CD4-positive, alpha-beta T cell treated with Interleukin-17A for 1 hour (primary cell): ENCODE measurements around the gene CRKL.
"Not testable (repeated sequence)": the region's sequence is repeated elsewhere in the genome, so short reads cannot be mapped to it uniquely, and the experiment has no call there.

Experiments used
- DNase-seq: peaks from one replicate; pipeline ENCODE4 v3.0.0-alpha.2; 2020

The CRKL gene

DNA sequence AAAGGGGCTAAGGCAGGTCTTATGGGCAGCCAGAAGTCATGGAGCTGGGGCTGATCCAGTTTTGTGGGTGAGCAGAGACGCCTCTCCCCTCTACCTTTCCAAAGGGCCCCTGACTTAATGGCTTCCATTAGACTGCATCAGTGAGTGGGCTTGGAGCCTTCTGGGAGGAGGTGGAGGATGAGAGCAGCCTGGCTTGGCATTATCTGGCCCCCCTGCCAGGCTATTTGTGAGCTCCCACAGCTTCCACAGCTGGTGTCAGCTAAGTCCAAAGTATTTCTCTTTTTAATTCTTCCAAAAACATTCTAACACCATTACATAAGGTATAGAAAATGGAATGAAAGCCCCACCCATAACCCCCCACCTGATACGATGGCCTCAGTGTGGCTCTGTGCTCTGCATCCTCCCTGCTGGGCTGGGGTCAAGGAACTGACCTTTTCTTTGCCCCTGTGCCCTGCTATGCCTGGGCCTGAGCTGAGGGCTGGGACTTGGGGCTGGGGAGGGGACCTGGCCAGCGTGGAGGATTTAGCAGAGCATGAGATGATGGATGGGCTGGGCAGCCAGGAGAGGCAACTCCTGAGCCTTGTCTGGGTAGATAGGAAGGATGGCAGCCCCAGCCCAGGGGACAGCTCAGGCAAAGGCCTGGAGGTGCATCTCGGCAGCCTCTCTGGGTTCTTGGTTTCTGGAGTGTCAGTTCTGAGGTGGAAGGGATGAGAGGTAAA is 53.9 kb downstream of the CRKL start:
- DNase-seq, result no peak

DNA sequence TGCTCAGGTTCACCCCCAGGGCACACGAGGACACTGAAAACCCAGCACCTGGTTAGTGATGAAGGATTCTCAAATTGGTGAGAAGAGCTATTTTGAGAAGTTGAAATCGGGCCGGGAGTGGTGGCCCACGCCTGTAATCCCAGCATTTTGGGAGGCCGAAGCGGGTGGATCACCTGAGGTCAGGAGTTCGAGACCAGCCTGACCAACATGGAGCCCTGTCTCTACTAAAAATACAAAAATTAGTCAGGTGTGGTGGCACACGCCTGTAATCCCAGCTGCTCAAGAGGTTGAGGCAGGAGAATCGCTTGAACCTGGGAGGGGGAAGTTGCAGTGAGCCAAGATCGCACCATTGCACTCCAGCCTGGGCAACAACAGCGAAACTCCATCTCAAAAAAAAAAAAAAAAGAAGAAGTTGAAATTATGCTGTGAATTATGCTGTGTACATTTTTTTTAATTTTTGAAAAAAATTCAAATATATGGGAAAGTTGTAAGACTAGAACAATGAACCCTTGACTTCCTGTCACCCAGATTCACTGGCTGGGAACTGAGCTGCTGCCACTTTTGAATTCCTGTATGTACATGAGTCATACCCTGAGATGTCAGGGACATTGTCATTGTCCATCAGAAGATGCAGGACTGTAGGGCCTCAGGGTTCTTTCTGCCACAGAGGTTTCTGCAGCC is 54.9 kb downstream of the CRKL start:
- DNase-seq, result not testable (repeated sequence)

DNA sequence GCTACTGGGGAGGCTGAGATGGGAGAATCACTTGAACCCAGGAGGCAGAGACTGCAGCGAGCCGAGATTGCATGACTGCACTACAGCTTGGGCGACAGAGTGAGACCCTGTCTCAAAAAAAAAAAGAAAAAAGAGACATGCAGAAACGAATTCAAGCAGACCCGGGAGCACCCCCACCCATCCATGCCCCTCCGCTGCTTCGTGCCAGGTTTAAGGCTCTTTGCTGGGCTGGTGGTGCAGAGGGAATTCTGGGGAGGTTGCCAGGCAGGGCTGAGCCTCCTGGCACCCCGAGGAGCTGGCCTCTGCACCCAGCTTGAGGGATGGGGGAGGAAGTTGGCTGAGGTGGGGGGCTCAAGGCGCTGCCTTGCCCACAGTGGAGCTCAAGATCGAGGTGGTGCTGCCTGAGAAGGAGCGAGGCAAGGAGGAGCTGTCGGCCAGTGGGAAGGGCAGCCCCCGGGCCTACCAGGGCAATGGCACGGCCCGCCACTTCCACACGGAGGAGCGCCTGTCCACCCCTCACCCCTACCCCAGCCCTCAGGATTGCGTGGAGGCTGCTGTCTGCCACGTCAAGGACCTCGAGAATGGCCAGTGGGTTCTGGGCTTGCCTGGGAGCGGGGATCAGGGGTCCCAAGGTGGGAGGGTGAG is 55.8 kb downstream of the CRKL start:
- no peak for DNase-seq

DNA sequence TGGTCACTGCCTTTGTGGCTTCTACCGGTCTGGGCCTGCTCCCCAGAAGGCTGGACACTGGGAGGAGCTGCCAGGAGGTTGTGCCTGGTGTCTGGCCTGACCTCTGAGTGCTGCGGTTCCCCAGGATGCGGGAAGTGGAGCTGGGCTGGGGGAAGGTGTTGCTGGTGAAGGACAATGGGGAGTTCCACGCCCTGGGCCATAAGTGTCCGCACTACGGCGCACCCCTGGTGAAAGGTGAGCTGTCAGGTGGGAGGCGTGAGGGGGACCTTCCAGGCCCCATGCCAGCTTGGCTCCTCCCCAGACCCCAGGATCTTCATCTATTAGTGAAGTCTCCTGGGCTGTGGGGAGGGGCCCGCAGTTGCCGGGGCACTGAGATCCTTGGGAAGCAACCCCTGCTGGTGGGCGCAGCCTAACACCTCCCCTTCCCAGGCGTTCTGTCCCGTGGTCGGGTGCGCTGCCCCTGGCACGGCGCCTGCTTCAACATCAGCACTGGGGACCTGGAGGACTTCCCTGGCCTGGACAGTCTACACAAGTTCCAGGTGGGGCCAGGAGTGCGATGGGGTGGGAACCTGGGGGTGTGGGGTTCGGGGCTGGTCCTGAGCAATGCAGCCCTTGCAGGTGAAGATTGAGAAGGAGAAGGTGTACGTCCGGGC is 56.6 kb downstream of the CRKL start:
- no peak for DNase-seq

DNA sequence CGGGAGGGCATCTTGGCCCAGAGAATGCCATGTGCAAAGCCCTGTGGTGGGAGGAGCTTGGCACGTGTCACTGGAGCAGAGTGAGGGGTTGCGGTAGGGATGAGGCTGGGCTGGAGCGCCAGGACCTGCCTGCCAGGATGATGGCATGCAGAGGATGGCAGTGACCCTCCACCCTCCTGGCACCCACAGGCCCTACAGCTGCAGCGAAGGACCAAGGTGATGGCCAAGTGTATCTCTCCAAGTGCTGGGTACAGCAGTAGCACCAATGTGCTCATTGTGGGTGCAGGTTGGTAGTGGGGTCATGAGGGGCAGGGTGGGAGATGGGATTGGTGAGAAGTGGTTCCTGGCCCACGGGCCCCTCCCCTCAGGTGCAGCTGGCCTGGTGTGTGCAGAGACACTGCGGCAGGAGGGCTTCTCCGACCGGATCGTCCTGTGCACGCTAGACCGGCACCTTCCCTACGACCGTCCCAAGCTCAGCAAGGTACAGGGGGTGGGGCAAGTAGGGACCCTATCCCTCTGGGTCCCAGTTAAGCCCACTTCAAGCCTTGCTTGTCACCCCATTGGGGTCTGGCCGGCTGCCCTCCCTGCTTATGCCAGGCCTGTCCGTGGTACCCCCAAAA is 57.2 kb downstream of the CRKL start:
- DNase-seq, result no peak

DNA sequence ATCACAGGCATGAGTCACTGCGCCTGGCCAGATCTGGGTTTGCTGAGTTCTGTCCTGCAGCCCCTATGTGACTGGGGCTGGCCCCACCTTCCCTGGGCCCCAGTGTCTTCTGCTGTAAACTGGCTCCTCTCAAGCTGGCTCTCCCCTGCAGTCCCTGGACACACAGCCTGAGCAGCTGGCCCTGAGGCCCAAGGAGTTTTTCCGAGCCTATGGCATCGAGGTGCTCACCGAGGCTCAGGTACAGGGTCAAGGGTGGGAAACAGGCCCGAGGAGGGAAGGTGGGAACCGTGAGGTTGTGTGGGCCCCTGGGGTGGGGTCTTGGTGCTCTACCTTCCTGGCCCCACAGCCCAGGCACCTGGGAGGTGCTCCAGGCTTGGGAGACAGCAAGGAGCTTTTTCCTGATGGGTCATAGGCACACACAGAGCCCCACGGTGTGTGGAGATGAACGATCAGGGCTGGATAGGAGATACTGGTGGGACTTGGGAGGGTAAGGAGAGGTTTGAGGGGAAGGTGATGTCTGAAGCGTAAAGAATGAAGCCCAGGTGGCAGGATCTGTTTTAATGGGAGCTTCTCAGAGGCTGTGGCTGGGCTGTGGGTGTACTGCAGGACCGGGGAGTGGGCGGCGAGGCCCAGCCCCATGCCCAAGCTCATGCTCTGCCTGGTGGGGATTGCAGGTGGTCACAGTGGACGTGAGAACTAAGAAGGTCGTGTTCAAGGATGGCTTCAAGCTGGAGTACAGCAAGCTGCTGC is 58.5 kb downstream of the CRKL start:
- DNase-seq, result no peak

DNA sequence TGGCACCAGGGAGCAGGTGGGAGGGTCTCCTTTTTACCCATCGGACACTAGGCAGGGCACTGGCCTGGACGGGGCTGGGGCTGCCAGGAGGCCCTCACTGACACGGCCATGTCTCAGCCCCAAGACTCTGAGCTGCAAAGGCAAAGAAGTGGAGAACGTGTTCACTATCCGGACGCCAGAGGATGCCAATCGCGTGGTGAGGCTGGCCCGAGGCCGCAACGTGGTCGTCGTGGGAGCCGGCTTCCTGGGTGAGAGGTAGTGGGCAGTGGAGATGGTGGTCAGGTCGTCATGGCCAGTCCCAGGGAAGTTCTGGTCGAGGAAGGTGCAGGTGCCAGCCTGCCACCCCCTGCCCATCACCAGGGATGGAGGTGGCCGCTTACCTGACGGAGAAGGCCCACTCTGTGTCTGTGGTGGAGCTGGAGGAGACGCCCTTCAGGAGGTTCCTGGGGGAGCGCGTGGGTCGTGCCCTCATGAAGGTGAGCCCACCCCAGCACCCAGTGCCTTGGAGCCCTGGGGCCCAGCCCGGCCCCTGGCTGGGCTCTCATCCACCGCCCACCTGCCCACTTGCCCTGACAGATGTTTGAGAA is 59.2 kb downstream of the CRKL start:
- DNase-seq, result no peak

DNA sequence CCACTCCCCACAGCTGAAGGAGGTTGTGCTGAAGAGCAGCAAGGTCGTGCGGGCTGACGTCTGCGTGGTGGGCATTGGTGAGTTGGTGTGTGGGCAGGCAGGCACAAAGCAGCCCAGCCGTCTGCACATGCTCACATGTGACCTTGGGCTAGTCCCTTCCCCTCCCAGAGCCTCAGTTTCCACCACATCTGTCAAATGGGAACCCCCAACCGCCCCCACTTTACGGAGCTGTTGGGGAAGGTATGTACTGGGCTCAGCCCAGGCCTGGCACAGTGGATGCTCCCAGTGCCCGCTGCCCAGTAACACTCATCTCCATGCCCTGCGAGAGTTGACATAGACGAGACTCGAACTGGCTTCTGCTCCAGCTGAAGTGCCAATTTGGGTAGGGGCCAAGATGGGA is 59.8 kb downstream of the CRKL start:
- no peak for DNase-seq

DNA sequence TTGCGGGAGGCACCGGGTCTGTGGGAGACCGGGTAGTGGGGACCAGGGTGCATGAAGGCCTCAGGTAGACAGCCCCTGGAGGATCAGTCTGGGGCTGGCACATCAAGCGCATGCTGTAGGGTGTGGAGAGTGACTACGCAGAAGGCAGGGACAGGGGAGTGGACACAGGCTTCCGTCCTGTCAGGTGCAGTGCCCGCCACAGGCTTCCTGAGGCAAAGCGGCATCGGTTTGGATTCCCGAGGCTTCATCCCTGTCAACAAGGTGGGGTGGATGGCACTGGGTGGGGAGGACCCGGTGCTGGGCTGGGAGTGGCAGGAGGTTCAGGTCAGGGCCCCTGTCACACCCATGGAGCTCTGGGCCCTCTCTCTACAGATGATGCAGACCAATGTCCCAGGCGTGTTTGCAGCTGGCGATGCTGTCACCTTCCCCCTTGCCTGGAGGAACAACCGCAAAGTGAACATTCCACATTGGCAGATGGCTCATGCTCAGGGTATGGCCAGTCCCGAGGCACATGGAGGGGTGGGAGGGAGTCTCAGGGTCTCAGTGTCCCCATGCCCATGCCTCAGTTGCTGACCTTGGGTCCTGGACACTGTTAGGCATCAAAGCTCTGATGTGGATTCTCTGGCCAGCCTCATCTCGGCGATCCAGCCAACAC is 60.4 kb downstream of the CRKL start:
- DNase-seq, result no peak

DNA sequence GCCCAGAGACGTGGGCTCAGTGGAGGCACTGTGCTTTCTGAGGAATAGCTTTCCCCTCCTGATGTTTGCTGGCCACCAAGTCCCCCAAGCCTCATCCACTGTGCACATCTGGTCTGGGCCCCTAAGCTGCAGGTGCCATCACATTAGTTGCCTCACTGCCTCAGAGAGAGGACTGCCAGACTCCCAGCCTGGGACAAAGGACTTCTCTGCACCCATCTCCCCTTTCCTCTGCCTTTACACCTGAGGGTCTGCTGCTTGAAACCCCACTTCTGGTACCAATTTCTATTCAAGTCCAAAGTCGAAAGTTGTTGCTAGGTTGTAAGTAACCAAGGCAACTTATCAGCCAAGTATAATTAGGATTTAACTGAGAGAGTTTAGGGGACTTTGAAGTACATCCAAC is 61.2 kb downstream of the CRKL start:
- no peak for DNase-seq

DNA sequence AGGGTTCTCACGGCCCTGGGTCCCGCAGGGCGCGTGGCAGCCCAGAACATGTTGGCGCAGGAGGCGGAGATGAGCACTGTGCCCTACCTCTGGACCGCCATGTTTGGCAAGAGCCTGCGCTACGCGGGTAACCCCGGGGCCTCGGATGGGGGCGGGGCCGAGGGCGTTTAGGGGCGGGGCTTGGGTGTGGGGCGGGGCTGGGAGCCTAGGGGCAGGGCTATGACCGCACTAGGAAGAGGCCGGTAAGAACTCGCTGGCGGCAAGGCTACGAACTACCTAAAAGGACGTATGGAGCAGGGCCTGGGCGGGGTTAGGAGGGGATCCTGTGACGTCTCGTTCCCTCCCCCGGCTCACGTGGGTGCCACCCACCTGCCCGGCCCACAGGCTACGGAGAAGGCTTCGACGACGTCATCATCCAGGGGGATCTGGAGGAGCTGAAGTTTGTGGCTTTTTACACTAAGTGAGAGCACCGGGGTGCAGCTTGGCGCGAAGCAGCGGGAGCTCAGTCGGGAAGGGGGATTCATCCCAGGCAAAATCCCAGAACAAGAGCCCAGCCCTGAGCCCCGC is 62.1 kb downstream of the CRKL start:
- peak; percentile 74 for DNase-seq

DNA sequence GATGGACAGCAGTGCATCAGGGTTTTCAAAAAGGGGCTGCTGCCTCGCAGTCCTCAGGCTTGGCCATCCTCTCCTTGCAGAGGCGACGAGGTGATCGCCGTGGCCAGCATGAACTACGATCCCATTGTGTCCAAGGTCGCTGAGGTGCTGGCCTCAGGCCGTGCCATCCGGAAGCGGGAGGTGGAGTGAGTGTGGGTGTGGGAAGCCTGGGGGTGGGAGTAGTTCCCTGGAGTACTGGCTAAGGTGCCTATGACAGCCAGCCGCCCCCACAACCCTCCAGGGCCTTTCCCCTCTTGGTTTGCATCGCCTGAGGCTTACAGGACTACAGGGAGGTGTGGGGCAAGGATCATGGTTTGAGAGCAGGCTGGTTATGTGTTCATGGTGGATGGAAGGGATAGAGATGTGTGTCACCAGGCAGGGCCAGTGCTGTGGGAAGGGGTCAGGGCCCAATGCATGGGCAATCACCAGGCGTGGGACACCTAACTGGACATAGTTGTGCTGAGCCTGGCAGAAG is 62.8 kb downstream of the CRKL start:
- no peak for DNase-seq

DNA sequence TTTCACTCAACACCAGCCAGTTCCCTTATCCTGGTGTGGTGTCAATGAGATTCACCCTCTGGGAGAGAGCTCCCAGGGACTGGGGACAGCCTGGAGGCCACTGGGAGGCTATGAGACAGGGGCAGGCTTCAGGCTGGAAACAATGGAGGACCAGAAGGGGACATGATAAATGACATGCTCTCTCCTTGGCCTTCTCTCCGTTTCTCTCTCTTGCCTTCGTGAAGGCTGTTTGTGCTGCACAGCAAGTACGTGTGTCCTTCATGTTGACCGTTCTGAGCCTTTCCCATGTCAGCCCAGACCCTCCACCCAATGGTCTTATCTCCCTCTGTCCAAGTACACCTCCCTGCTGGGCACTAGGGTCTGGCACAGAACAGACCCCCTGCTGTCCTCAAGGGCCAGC is 63.3 kb downstream of the CRKL start:
- no peak for DNase-seq

DNA sequence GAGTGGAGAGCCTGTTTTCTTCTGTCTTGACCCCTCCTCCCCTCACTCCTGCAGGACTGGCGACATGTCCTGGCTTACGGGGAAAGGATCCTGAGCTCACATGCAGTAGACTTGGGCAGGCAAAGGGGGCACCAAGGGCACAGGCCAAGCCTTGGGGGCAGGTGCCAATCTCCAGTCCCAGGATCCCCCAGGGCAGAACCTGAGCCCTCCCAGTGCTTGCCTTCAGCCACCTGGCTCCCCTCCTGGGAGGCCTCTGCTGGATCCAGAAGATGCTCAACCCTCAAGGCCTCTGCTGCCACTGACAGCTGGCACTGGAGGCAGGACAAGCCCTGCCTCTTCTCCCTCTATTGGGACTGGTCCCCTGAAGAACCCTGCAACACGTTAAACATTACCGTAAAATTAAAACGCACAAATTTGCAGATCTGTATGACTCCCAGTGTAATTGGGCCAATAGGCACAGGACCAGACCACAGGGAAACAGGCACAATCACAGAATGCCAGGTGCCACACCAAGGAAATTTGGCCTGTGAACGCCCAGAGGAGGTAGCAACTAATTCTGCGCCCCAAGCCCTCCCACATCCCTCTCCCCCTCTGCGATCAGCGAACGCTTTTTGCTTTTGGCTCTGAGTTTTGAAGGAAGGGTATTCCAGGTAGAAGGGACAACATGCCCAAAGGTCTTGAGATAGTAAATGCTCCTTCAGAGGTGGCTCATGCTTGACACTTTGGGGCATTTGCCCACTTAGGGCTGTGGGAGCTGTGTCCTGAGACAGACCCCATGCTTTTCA is 63.9 kb downstream of the CRKL start:
- DNase-seq, result no peak

DNA sequence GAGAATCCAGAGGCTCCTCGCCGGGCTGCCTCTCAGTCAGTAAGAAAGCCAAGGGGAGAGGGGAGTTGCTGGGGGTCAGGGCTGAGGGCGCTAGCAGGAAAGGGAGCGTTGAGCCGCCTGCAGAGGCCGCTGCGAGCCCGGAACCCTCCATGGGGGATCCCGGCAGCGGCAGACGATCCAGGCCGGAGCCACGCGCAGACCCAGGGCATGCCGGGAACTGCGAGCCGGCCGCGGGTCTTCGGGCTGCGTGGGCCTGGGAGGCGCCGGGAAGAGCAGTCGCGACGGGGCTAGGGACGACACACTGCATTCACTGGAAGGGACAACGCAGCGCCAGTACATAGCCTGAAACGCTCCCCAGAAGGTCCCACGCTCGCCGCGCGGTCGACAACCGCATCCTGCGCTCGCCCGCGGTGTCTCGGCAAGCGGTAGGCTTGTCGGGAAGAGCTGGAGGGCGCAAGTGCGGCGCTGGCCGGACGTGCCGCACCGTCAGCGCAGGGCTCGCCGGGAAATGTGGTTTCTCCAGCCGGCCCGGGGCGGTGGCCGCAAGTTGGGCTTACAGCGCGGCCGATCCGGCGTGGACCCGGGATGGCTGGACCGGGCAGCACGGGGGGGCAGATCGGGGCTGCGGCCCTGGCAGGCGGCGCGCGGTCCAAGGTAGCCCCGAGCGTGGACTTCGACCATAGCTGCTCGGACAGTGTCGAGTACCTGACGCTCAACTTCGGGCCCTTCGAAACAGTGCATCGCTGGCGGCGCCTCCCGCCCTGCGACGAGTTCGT is 64.8 kb downstream of the CRKL start, which contains the start of gene LZTR1:
Gene LZTR1, plus strand, starts transcription at position 511 of the 776 bp plus-strand sequence. Its CDS starts 75 bp downstream, at position 586.
- DNase-seq, result peak; percentile 62

DNA sequence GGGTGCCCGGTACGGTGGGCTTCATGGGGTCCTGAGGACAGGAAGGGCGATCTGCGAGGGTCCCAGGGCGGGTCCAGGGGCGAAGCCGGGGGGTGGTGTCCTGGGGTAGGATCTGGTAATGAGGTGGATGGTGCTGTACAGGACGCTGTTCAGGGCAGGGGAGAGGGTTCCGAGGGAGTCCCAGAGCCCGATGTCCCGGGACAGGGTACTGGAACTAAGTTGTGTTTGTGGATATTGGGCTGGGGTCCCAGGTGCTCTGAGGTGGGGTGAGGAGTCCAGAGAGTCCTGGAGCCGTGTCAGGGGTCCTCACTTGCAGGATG is 65.3 kb downstream of the CRKL start:
- DNase-seq, result no peak

DNA sequence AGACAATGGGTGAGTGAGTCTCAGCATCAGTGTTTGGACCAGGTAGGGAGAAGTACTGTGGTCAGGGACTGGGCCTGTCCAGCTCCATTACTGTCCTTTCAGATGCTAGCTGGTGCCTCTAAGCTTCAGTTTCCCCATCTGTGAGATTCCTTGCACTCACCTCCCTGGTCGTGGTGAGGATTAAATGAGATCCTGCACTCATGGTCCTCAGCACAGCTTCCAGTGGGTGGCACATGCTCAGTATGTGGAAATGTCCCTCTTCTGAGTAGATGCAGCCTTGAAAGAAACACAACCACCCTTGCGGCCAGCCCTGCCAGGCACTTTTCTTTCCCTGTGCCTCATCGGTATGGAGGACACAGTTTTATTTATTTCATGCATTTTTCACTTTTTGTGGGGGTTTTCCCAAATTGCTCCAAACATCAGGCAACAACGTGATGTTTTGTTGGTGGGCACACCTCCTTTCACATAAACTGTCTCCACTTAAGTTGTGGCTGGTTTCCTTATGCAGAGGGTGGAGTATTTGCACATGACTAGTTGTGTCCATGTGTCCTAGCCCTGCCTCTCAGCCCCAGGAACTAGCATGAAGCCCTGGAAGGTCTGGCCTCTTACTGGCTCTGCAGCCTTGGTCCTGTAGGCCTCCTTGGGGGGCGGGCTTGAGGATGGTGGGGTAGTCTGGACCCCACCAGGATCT is 66.0 kb downstream of the CRKL start:
- DNase-seq, result no peak

DNA sequence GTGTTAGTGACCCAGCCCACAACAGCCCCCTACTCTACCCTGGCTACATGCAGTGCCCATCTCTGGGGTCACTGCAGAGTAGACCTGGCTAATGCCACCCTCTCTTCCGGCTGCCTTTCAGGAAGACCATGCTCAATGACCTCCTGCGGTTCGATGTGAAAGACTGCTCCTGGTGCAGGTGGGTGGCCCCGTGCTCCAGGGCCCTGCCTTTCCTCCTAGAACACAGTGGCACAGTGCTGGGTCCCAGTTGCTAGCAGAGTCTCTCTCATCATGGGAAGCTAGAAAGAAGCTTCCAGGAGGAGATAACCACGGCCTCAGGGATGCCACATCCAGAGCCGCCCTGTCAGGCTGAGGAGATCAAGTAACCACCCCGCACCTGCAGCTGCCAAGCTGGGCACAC is 68.5 kb downstream of the CRKL start:
- DNase-seq, result no peak

DNA sequence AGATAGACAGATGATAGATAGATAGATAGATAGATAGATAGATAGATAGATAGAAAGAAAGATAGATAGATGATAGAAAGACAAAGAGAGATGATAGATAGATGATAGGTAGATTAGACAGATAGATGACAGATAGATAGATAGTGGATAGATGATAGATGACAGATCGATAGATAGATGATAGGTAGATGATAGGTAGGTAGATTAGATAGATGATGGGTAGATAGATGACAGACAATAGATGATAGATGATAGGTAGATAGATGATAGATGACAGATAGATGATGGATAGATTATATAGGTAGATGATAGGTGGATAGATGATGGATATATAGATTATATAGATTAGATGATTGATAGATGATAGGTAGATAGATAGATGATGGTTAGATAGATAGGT is 69.2 kb downstream of the CRKL start:
- no peak for DNase-seq
